PC-9 (cell line): ENCODE measurements around the gene KLHL1.

Experiments used
- CTCF ChIP-seq: fragments of 200-600 bp; sonication (generic); conservative IDR thresholded peaks from 2 replicates; pipeline ENCODE4 v1.6.1; 2017; ENCODE audit warnings: mixed run types, antibody characterized with exemption, mild to moderate bottlenecking, moderate library complexity
- EZH2 ChIP-seq: fragments of 200-600 bp; sonication (generic); IDR thresholded peaks from 2 replicates; pipeline ENCODE4 v1.8.0; 2017; ENCODE audit warnings: antibody characterized with exemption, low read depth

GRCh38 chr13:69793783-69794453 lies 314.3 kb downstream of the KLHL1 start:
- no peak for TF ChIP-seq CTCF
- TF ChIP-seq EZH2, result no peak
